A673 (cell line): Measurements from ENCODE around the gene GALNT10. TPM values are rescaled to one million over a fixed set of nuclear protein-coding genes. Genes with fewer than 3 reads are reported as not detected.

Experiments used
- BruUV-seq: library from RNA; stranded (reverse); fragments of 400-500 nt; replicated peaks from 2 replicates; lab custom pipeline; 2021; lab: Mats Ljungman, UMichigan
- CTCF ChIA-PET: fragments of 300-600 bp; sonication (Branson Sonifier 250); formaldehyde crosslinking; loops from one replicate; lab custom pipeline; 2022; ENCODE audit warnings: antibody characterized with exemption; lab: Charles Lee
- POLR2A ChIA-PET: fragments of 300-600 bp; sonication (Branson Sonifier 250); formaldehyde crosslinking; loops from one replicate; lab custom pipeline; 2022; ENCODE audit warnings: antibody characterized with exemption; ENCODE audit not compliant: low non-redundant PET; lab: Charles Lee
- DNase-seq: peaks from one replicate; pipeline ENCODE4 v3.0.0-alpha.2; 2015; ENCODE audit warnings: low spot score
- H3K27ac ChIP-seq: fragments of 200-600 bp; sonication (generic); 2 replicates; pipeline ENCODE4 v1.5.1; 2016; ENCODE audit warnings: mixed run types, low read depth, mild to moderate bottlenecking, mixed read lengths, antibody characterized with exemption, low read length; ENCODE audit not compliant: poor library complexity, severe bottlenecking
- H3K27me3 ChIP-seq: fragments of 200-600 bp; sonication (generic); replicated peaks from 2 replicates; pipeline ENCODE4 v1.6.1; 2017; ENCODE audit warnings: mixed run types, low read depth, mild to moderate bottlenecking, mixed read lengths, antibody characterized with exemption, low read length; ENCODE audit not compliant: insufficient read depth, poor library complexity
- H3K36me3 ChIP-seq: fragments of 200-600 bp; sonication (generic); 2 replicates; pipeline ENCODE4 v1.6.1; 2016; ENCODE audit warnings: mixed run types, mild to moderate bottlenecking, mixed read lengths, antibody characterized with exemption, low read length; ENCODE audit not compliant: insufficient read depth, poor library complexity, severe bottlenecking
- H3K4me1 ChIP-seq: fragments of 200-600 bp; sonication (generic); 2 replicates; pipeline ENCODE4 v1.6.1; 2017; ENCODE audit warnings: mixed run types, mild to moderate bottlenecking, mixed read lengths, antibody characterized with exemption, low read length; ENCODE audit not compliant: insufficient read depth, poor library complexity, severe bottlenecking
- H3K4me3 ChIP-seq: fragments of 200-600 bp; sonication (generic); 2 replicates; pipeline ENCODE4 v1.5.1; 2016; ENCODE audit warnings: low read depth, mixed run types, mild to moderate bottlenecking, mixed read lengths, low read length; ENCODE audit not compliant: poor library complexity, severe bottlenecking
- H3K9me3 ChIP-seq: fragments of 200-600 bp; sonication (generic); 2 replicates; pipeline ENCODE4 v1.6.1; 2016; ENCODE audit warnings: mixed run types, low read depth, mild to moderate bottlenecking, mixed read lengths, antibody characterized with exemption, low read length; ENCODE audit not compliant: poor library complexity, severe bottlenecking
- CTCF ChIP-seq: fragments of 300-800, 200-600 bp; sonication (generic); conservative IDR thresholded peaks from 2 replicates; pipeline ENCODE4 v1.5.1; 2017; ENCODE audit warnings: low read depth, mild to moderate bottlenecking, antibody characterized with exemption, low read length, moderate library complexity, mixed read lengths
- EZH2 ChIP-seq: fragments of 200-600 bp; sonication (generic); IDR thresholded peaks from 2 replicates; pipeline ENCODE4 v1.6.1; 2017; ENCODE audit warnings: borderline replicate concordance, low read depth, mild to moderate bottlenecking, mixed read lengths, antibody characterized with exemption, low read length; ENCODE audit not compliant: poor library complexity, severe bottlenecking
- intact Hi-C: fragments of 100-400 bp; cut with micrococcal nuclease; formaldehyde crosslinking; loops from one replicate; pipeline ENCODE4 v1.10.0; 2022; ENCODE audit not compliant: unreplicated experiment
- total RNA-seq: library from RNA; stranded (reverse); gene quantifications from 2 replicates; pipeline ENCODE4 v1.2.3, GENCODE V29; 2021

The GALNT10 gene
- total RNA-seq, 1 experiment from 2014 or later, result 17.9 TPM

GRCh38 chr5:154395407-154396106, 205.0 kb downstream of the GALNT10 start:
- Histone ChIP-seq H3K4me3 (no peak overlapping the region), H3K36me3 (no peaks in the 10 kb centered on the region), H3K9me3 (no peaks in the 10 kb centered on the region), H3K27me3 (no peaks in the 10 kb centered on the region), H3K27ac (no peak overlapping the region), H3K4me1 (peaks cover 23% of the 10 kb centered on the region)
- intact Hi-C loops, result no loop called here
- no TSS peak for BruUV-seq
- POLR2A ChIA-PET, result no interaction called here
- CTCF ChIA-PET, result interaction anchor here (0.8 kb wide), 1 partner anchor 9 kb away, joined by 3 read pairs; no protein-coding TSS in a partner anchor
- no peak for DNase-seq
- TF ChIP-seq EZH2 (no peak), CTCF (no peak)

- POLR2A ChIA-PET, result no interaction called here
- Histone ChIP-seq H3K27me3 (no peaks in the 10 kb centered on the region), H3K27ac (no peak overlapping the region), H3K9me3 (no peaks in the 10 kb centered on the region), H3K4me1 (peaks cover 18% of the 10 kb centered on the region), H3K36me3 (no peaks in the 10 kb centered on the region), H3K4me3 (no peak overlapping the region)
- CTCF ChIA-PET, result no interaction called here
- no peak for DNase-seq
- no TSS peak for BruUV-seq
- intact Hi-C loops, result no loop called here
- TF ChIP-seq CTCF (no peak), EZH2 (no peak)
These were observed 205.6 kb downstream of the GALNT10 start for GRCh38 chr5:154396128-154396527.

- CTCF ChIA-PET, result interaction anchor here (0.6 to 1.2 kb wide), 2 partner anchors 279 to 326 kb away, joined by 3 read pairs; no protein-coding TSS in a partner anchor
These were observed 207.3 kb downstream of the GALNT10 start for GRCh38 chr5:154397652-154398406.

More at GRCh38 chr5:154397652-154398406, 207.3 kb downstream of the GALNT10 start:
- Histone ChIP-seq H3K27ac (no peak overlapping the region), H3K36me3 (no peaks in the 10 kb centered on the region), H3K4me1 (peaks cover 15% of the 10 kb centered on the region), H3K9me3 (no peaks in the 10 kb centered on the region), H3K27me3 (no peaks in the 10 kb centered on the region), H3K4me3 (no peak overlapping the region)
- POLR2A ChIA-PET, result no interaction called here
- intact Hi-C loops, result no loop called here
- no TSS peak for BruUV-seq
- DNase-seq, result peak; percentile 50
- TF ChIP-seq EZH2 (no peak), CTCF (peak; percentile 35; the same call in 1 of the 2 replicates)
